SK-N-SH treated with all-trans-retinoic acid at 6 μM for 48 hours (cell line): Measurements from ENCODE around the gene ATF2.

ENCODE experiments used
- ATAC-seq: fragments of 200-7000 bp; cut with Tn5 transposase; 3 replicates; pipeline ENCODE4 v1.9.1; 2020; ENCODE audit warnings: mild to moderate bottlenecking, moderate library complexity
- ARNTL ChIP-seq: fragments of 450-650 bp; formaldehyde crosslinking; IDR thresholded peaks from 2 replicates; pipeline ENCODE4 v1.5.0; 2020; ENCODE audit warnings: low read depth, mild to moderate bottlenecking, moderate library complexity, borderline replicate concordance
- BACH2 ChIP-seq: fragments of 250-450 bp; sonication (Bioruptor Pico); IDR thresholded peaks from 2 replicates; pipeline ENCODE4 v1.9.0; 2021; ENCODE audit warnings: mild to moderate bottlenecking, borderline replicate concordance
- CSDC2 ChIP-seq: fragments of 250-450 bp; sonication (Bioruptor Pico); IDR thresholded peaks from 2 replicates; pipeline ENCODE4 v1.5.0; 2020; ENCODE audit warnings: mild to moderate bottlenecking, moderate library complexity
- GLIS3 ChIP-seq: fragments of 250-450 bp; sonication (Bioruptor Pico); IDR thresholded peaks from 2 replicates; pipeline ENCODE4 v1.5.0; 2020; ENCODE audit warnings: mild to moderate bottlenecking, moderate library complexity
- ISL1 ChIP-seq: fragments of 250-450 bp; sonication (Bioruptor Pico); IDR thresholded peaks from 2 replicates; pipeline ENCODE4 v2.1.2; 2022; ENCODE audit warnings: mild to moderate bottlenecking, moderate library complexity
- OSR1 ChIP-seq: fragments of 250-450 bp; sonication (Bioruptor Pico); IDR thresholded peaks from 2 replicates; pipeline ENCODE4 v1.8.0; 2022; ENCODE audit warnings: moderate library complexity, mild to moderate bottlenecking, inconsistent platforms
- PPARA ChIP-seq: fragments of 250-450 bp; sonication (Bioruptor Pico); IDR thresholded peaks from 2 replicates; pipeline ENCODE4 v1.5.0; 2020; ENCODE audit warnings: mild to moderate bottlenecking, borderline replicate concordance
- RARB ChIP-seq: fragments of 250-450 bp; sonication (Bioruptor Pico); IDR thresholded peaks from 2 replicates; pipeline ENCODE4 v1.8.0; 2021; ENCODE audit warnings: mild to moderate bottlenecking, moderate library complexity
- SNAI2 ChIP-seq: fragments of 250-450 bp; sonication (Bioruptor Pico); IDR thresholded peaks from 2 replicates; pipeline ENCODE4 v1.5.0; 2020; ENCODE audit warnings: mild to moderate bottlenecking, moderate library complexity
- TCF4 ChIP-seq: fragments of 250-450 bp; sonication (Bioruptor Pico); IDR thresholded peaks from 2 replicates; pipeline ENCODE4 v1.8.0; 2021; ENCODE audit warnings: mild to moderate bottlenecking, moderate library complexity, borderline replicate concordance
- TOX ChIP-seq: fragments of 250-450 bp; sonication (Bioruptor Pico); IDR thresholded peaks from 2 replicates; pipeline ENCODE4 v1.8.0; 2021; ENCODE audit warnings: mild to moderate bottlenecking, moderate library complexity, borderline replicate concordance
- ZFP3 ChIP-seq: fragments of 250-450 bp; sonication (Bioruptor Pico); IDR thresholded peaks from 2 replicates; pipeline ENCODE4 v1.5.0; 2020; ENCODE audit warnings: mild to moderate bottlenecking, moderate library complexity
- ZFP30 ChIP-seq: fragments of 450-650 bp; formaldehyde crosslinking; IDR thresholded peaks from 2 replicates; pipeline ENCODE4 v1.5.0; 2022; ENCODE audit warnings: mild to moderate bottlenecking, moderate library complexity
- ZNF565 ChIP-seq: fragments of 450-650 bp; formaldehyde crosslinking; conservative IDR thresholded peaks from 2 replicates; pipeline ENCODE4 v1.5.0; 2020; ENCODE audit warnings: low read depth, mild to moderate bottlenecking, moderate library complexity
- ZNF70 ChIP-seq: fragments of 450-650 bp; formaldehyde crosslinking; IDR thresholded peaks from 2 replicates; pipeline ENCODE4 v1.5.0; 2020; ENCODE audit warnings: mild to moderate bottlenecking, moderate library complexity
- ZNF8 ChIP-seq: fragments of 450-650 bp; formaldehyde crosslinking; IDR thresholded peaks from 2 replicates; pipeline ENCODE4 v1.5.0; 2020; ENCODE audit warnings: mild to moderate bottlenecking, moderate library complexity
- TF ChIP-seq, protein P1 (sequence below): fragments of 250-450 bp; sonication (Bioruptor Pico); IDR thresholded peaks from 2 replicates; pipeline ENCODE4 v1.8.0; 2021; ENCODE audit warnings: low read depth, mild to moderate bottlenecking, moderate library complexity, borderline replicate concordance
- TF ChIP-seq, protein P2 (sequence below): fragments of 250-450 bp; sonication (Bioruptor Pico); IDR thresholded peaks from 2 replicates; pipeline ENCODE4 v1.5.1; 2021; ENCODE audit warnings: mild to moderate bottlenecking, moderate library complexity
- TF ChIP-seq, protein P3 (sequence below): fragments of 250-450 bp; sonication (Bioruptor Pico); IDR thresholded peaks from 2 replicates; pipeline ENCODE4 v1.5.0; 2020; ENCODE audit warnings: mild to moderate bottlenecking, moderate library complexity
- TF ChIP-seq, protein P4 (sequence below): fragments of 250-450 bp; sonication (Bioruptor Pico); IDR thresholded peaks from 2 replicates; pipeline ENCODE4 v1.8.0; 2020; ENCODE audit warnings: mild to moderate bottlenecking, moderate library complexity, borderline replicate concordance
- TF ChIP-seq, protein P5 (sequence below): fragments of 250-450 bp; sonication (Bioruptor Pico); IDR thresholded peaks from 2 replicates; pipeline ENCODE4 v1.5.1; 2020; ENCODE audit warnings: low read depth, mild to moderate bottlenecking, moderate library complexity

ATF2 gene

DNA sequence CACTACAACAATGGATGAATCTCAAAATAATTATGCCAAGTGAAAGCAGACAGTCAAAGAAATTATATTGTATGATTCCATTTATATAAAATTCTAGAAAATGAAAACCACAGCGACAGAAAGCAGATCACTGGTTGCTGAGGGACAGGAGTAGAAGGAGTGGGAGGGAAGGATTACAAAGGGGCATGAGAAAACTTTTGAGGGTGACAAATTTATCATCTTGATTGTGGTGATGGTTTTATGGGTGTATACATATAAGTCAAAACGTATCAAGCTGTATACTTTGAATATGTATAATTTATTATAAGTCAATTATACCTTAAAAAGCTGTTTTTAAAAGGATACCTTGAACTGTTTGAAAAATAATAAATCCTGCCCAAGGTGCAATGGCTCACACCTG, 27.7 kb downstream of the ATF2 start:
- no peak for ATAC-seq
- TF ChIP-seq RARB (CRISPR knock-in tag), result no peak
- no peak for TF ChIP-seq PPARA (CRISPR knock-in tag)
- TF ChIP-seq ZFP3 (CRISPR knock-in tag), result no peak
- TF ChIP-seq, protein P1, sequence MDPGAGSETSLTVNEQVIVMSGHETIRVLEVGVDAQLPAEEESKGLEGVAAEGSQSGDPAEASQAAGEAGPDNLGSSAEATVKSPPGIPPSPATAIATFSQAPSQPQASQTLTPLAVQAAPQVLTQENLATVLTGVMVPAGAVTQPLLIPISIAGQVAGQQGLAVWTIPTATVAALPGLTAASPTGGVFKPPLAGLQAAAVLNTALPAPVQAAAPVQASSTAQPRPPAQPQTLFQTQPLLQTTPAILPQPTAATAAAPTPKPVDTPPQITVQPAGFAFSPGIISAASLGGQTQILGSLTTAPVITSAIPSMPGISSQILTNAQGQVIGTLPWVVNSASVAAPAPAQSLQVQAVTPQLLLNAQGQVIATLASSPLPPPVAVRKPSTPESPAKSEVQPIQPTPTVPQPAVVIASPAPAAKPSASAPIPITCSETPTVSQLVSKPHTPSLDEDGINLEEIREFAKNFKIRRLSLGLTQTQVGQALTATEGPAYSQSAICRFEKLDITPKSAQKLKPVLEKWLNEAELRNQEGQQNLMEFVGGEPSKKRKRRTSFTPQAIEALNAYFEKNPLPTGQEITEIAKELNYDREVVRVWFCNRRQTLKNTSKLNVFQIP (CRISPR knock-in tag), result no peak
- TF ChIP-seq ZNF70 (CRISPR knock-in tag), result no peak
- TF ChIP-seq GLIS3 (CRISPR knock-in tag), result no peak
- TF ChIP-seq ARNTL (CRISPR knock-in tag), result no peak
- TF ChIP-seq ZNF8, result no peak
- TF ChIP-seq BACH2 (CRISPR knock-in tag), result no peak
- TF ChIP-seq ZNF565, result no peak
- no peak for TF ChIP-seq TCF4 (CRISPR knock-in tag)
- TF ChIP-seq ISL1 (CRISPR knock-in tag), result no peak
- TF ChIP-seq, protein P2, sequence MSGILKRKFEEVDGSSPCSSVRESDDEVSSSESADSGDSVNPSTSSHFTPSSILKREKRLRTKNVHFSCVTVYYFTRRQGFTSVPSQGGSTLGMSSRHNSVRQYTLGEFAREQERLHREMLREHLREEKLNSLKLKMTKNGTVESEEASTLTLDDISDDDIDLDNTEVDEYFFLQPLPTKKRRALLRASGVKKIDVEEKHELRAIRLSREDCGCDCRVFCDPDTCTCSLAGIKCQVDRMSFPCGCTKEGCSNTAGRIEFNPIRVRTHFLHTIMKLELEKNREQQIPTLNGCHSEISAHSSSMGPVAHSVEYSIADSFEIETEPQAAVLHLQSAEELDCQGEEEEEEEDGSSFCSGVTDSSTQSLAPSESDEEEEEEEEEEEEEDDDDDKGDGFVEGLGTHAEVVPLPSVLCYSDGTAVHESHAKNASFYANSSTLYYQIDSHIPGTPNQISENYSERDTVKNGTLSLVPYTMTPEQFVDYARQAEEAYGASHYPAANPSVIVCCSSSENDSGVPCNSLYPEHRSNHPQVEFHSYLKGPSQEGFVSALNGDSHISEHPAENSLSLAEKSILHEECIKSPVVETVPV (CRISPR knock-in tag), result no peak
- TF ChIP-seq SNAI2, result no peak
- TF ChIP-seq, protein P3, sequence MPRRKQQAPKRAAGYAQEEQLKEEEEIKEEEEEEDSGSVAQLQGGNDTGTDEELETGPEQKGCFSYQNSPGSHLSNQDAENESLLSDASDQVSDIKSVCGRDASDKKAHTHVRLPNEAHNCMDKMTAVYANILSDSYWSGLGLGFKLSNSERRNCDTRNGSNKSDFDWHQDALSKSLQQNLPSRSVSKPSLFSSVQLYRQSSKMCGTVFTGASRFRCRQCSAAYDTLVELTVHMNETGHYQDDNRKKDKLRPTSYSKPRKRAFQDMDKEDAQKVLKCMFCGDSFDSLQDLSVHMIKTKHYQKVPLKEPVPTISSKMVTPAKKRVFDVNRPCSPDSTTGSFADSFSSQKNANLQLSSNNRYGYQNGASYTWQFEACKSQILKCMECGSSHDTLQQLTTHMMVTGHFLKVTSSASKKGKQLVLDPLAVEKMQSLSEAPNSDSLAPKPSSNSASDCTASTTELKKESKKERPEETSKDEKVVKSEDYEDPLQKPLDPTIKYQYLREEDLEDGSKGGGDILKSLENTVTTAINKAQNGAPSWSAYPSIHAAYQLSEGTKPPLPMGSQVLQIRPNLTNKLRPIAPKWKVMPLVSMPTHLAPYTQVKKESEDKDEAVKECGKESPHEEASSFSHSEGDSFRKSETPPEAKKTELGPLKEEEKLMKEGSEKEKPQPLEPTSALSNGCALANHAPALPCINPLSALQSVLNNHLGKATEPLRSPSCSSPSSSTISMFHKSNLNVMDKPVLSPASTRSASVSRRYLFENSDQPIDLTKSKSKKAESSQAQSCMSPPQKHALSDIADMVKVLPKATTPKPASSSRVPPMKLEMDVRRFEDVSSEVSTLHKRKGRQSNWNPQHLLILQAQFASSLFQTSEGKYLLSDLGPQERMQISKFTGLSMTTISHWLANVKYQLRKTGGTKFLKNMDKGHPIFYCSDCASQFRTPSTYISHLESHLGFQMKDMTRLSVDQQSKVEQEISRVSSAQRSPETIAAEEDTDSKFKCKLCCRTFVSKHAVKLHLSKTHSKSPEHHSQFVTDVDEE (CRISPR knock-in tag), result no peak
- TF ChIP-seq, protein P4, sequence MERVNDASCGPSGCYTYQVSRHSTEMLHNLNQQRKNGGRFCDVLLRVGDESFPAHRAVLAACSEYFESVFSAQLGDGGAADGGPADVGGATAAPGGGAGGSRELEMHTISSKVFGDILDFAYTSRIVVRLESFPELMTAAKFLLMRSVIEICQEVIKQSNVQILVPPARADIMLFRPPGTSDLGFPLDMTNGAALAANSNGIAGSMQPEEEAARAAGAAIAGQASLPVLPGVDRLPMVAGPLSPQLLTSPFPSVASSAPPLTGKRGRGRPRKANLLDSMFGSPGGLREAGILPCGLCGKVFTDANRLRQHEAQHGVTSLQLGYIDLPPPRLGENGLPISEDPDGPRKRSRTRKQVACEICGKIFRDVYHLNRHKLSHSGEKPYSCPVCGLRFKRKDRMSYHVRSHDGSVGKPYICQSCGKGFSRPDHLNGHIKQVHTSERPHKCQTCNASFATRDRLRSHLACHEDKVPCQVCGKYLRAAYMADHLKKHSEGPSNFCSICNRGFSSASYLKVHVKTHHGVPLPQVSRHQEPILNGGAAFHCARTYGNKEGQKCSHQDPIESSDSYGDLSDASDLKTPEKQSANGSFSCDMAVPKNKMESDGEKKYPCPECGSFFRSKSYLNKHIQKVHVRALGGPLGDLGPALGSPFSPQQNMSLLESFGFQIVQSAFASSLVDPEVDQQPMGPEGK (CRISPR knock-in tag), result no peak

DNA sequence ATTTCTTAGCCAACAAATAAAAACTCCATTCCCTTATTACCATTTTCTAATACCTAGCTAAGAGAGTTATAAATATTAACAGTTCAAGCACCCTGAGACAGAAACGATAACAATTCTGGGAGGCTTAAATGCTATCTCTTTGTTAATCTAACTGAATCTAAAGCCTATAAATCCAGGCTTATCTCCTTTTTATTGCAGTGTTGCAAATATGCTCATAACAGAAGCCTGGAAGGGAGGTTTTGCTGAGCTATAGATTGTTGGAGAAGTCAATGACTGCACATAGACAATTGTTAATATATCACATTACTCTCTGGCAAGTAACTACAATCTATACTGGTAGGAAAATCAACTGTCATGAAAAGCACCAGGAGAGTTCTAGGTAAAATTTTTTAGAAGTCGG, 30.2 kb downstream of the ATF2 start:
- no peak for TF ChIP-seq SNAI2
- TF ChIP-seq, protein P4 (CRISPR knock-in tag), result no peak
- TF ChIP-seq RARB (CRISPR knock-in tag), result no peak
- TF ChIP-seq ZNF565, result no peak
- TF ChIP-seq, protein P3 (CRISPR knock-in tag), result no peak
- TF ChIP-seq PPARA (CRISPR knock-in tag), result no peak
- TF ChIP-seq, protein P2 (CRISPR knock-in tag), result no peak
- no peak for TF ChIP-seq OSR1
- TF ChIP-seq, protein P5, sequence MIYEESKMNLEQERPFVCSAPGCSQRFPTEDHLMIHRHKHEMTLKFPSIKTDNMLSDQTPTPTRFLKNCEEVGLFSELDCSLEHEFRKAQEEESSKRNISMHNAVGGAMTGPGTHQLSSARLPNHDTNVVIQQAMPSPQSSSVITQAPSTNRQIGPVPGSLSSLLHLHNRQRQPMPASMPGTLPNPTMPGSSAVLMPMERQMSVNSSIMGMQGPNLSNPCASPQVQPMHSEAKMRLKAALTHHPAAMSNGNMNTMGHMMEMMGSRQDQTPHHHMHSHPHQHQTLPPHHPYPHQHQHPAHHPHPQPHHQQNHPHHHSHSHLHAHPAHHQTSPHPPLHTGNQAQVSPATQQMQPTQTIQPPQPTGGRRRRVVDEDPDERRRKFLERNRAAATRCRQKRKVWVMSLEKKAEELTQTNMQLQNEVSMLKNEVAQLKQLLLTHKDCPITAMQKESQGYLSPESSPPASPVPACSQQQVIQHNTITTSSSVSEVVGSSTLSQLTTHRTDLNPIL, result no peak
- TF ChIP-seq ZNF8, result no peak
- TF ChIP-seq, protein P1 (CRISPR knock-in tag), result no peak
- TF ChIP-seq CSDC2 (CRISPR knock-in tag), result no peak
- no peak for TF ChIP-seq BACH2 (CRISPR knock-in tag)
- no peak for TF ChIP-seq TOX (CRISPR knock-in tag)
- TF ChIP-seq TCF4 (CRISPR knock-in tag), result no peak
- no peak for TF ChIP-seq ISL1 (CRISPR knock-in tag)
- TF ChIP-seq ZFP30 (CRISPR knock-in tag), result no peak
- ATAC-seq, result no peak
